ENCODE results near the gene ZNF655. TPM values are rescaled to one million over a fixed set of nuclear protein-coding genes. Genes with fewer than 3 reads are reported as not detected.

The ZNF655 gene
- total RNA-seq, 1 experiment from 2014 or later: 83.1 TPM

Other genes with a start within 250 kb of the ZNF655 start
- 162 and 177 TPM in 2 replicates for gene ARPC1A, start 232.7 kb upstream of the ZNF655 start, total RNA-seq (2014; rRNA removed; shearing (Covaris generic))
- gene ARPC1B, start 183.9 kb upstream of the ZNF655 start, total RNA-seq (2014; rRNA removed; shearing (Covaris generic)): 236 and 247 TPM in 2 replicates
- gene PDAP1, start 150.0 kb upstream of the ZNF655 start, total RNA-seq (2014; rRNA removed; shearing (Covaris generic)): 67.2 and 72.1 TPM in 2 replicates
- gene BUD31, start 149.7 kb upstream of the ZNF655 start, total RNA-seq (2014; rRNA removed; shearing (Covaris generic)): 211 and 220 TPM in 2 replicates
- 6.1 and 6.4 TPM in 2 replicates for gene PTCD1, start 119.8 kb upstream of the ZNF655 start, total RNA-seq (2014; rRNA removed; shearing (Covaris generic))
- gene CPSF4, start 119.7 kb upstream of the ZNF655 start, total RNA-seq (2014; rRNA removed; shearing (Covaris generic)): 37.1 and 42.7 TPM in 2 replicates
- 598 and 637 TPM in 2 replicates for gene ATP5MF, start 92.5 kb upstream of the ZNF655 start, total RNA-seq (2014; rRNA removed; shearing (Covaris generic))
- 6.8 and 7.0 TPM in 2 replicates for gene ZNF789, start 85.8 kb upstream of the ZNF655 start, total RNA-seq (2014; rRNA removed; shearing (Covaris generic))
- gene ZNF394, start 58.4 kb upstream of the ZNF655 start, total RNA-seq (2014; rRNA removed; shearing (Covaris generic)): 17.6 and 18.0 TPM in 2 replicates
- gene ZKSCAN5, start 54.0 kb upstream of the ZNF655 start, total RNA-seq (2014; rRNA removed; shearing (Covaris generic)): 12.0 and 12.7 TPM in 2 replicates
- 12.1 and 14.0 TPM in 2 replicates for gene FAM200A, start 6.5 kb upstream of the ZNF655 start, total RNA-seq (2014; rRNA removed; shearing (Covaris generic))
- gene TMEM225B, start 39.6 kb downstream of the ZNF655 start, total RNA-seq (2014; rRNA removed; shearing (Covaris generic)): 0.87 and 1.1 TPM in 2 replicates
- 9.4 and 12.5 TPM in 2 replicates for gene ZSCAN25, start 58.3 kb downstream of the ZNF655 start, total RNA-seq (2014; rRNA removed; shearing (Covaris generic))
- 0.17 and 0.74 TPM in 2 replicates for gene CYP3A5, start 121.4 kb downstream of the ZNF655 start, total RNA-seq (2014; rRNA removed; shearing (Covaris generic))
- gene CYP3A7, start 176.6 kb downstream of the ZNF655 start, total RNA-seq (2014; rRNA removed; shearing (Covaris generic)): not detected in 2 replicates
- not detected in 2 replicates for gene CYP3A4, start 225.5 kb downstream of the ZNF655 start, total RNA-seq (2014; rRNA removed; shearing (Covaris generic))